DND-41 (cell line): ENCODE measurements around the gene DLG1.
"Not testable (repeated sequence)": the region's sequence is repeated elsewhere in the genome, so short reads cannot be mapped to it uniquely, and the experiment has no call there.

Source experiments
- ATAC-seq: fragments of 200-7000 bp; cut with Tn5 transposase; 3 replicates; pipeline ENCODE4 v1.9.1; 2021; ENCODE audit warnings: low read depth; ENCODE audit not compliant: insufficient read depth
- DNase-seq: peaks from one replicate; pipeline ENCODE4 v3.0.0-alpha.2; 2020
- H2AFZ ChIP-seq: 2 replicates; pipeline ENCODE4 v1.6.0; 2012; ENCODE audit warnings: low read depth, low read length
- H3K27ac ChIP-seq: 2 replicates; pipeline ENCODE4 v1.5.1; 2012; ENCODE audit warnings: low read length, inconsistent platforms
- H3K27me3 ChIP-seq: fragments of 200-600 bp; sonication (generic); 2 replicates; pipeline ENCODE4 v1.6.0; 2012; ENCODE audit warnings: low read length, mild to moderate bottlenecking, inconsistent platforms; ENCODE audit not compliant: insufficient read depth, poor library complexity
- H3K36me3 ChIP-seq: 2 replicates; pipeline ENCODE4 v1.5.1; 2012; ENCODE audit warnings: low read length, inconsistent platforms; ENCODE audit not compliant: insufficient read depth
- H3K4me1 ChIP-seq: 2 replicates; pipeline ENCODE4 v1.5.1; 2012; ENCODE audit warnings: mild to moderate bottlenecking, low read length; ENCODE audit not compliant: insufficient read depth
- H3K4me2 ChIP-seq: 2 replicates; pipeline ENCODE4 v1.6.0; 2012; ENCODE audit warnings: mild to moderate bottlenecking, moderate library complexity, low read length, inconsistent platforms; ENCODE audit not compliant: insufficient read depth
- H3K4me3 ChIP-seq, 2 experiments: fragments of 200-600 bp in 1 of 2; shearing (Covaris generic) in 1 of 2; 2 replicates each; pipeline ENCODE4 v1.5.1; 2012 to 2016; ENCODE audit warnings: inconsistent platforms in 2 of 2, low read length in 2 of 2, mild to moderate bottlenecking in 2 of 2, low read depth in 1 of 2, moderate library complexity in 1 of 2
- H3K79me2 ChIP-seq: 2 replicates; pipeline ENCODE4 v1.6.0; 2012; ENCODE audit warnings: low read length, inconsistent platforms; ENCODE audit not compliant: insufficient read depth
- H3K9ac ChIP-seq: 2 replicates; pipeline ENCODE4 v1.6.0; 2012; ENCODE audit warnings: low read depth, mild to moderate bottlenecking, inconsistent platforms, low read length, moderate library complexity
- H3K9me3 ChIP-seq: 2 replicates; pipeline ENCODE4 v1.5.1; 2012; ENCODE audit warnings: low read length, moderate library complexity, mild to moderate bottlenecking, inconsistent platforms; ENCODE audit not compliant: insufficient read depth, severe bottlenecking
- H4K20me1 ChIP-seq: 2 replicates; pipeline ENCODE4 v1.6.0; 2012; ENCODE audit warnings: low read length; ENCODE audit not compliant: insufficient read depth
- CTCF ChIP-seq: IDR thresholded peaks from 2 replicates; pipeline ENCODE4 v1.5.1; 2012; ENCODE audit warnings: borderline replicate concordance, low read length, moderate library complexity, mild to moderate bottlenecking; ENCODE audit not compliant: poor library complexity, severe bottlenecking; ENCODE audit errors: extremely low read depth
- EZH2 ChIP-seq: IDR thresholded peaks from 3 replicates; pipeline ENCODE4 v1.6.1; 2012; ENCODE audit warnings: borderline replicate concordance, low read depth, mild to moderate bottlenecking, moderate library complexity, low read length, inconsistent platforms; ENCODE audit not compliant: severe bottlenecking

Gene DLG1

DNA sequence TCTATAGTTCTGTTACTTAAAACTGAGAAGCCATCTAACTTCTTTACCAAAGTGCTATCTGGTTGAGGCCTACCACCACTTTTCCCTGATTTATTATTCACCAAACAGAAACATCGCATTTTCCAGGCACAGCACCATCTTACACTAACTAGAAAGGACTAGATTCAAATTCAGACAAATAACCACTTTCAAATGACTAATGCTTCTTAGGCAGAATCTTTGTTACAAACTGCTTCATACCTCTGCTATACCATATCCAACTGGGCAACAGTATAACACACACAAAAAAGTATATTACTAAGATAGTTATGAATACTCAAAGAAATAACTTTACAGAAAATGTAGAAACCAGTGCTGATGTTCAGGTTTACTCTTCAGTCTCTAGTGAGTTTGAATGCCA, 16.6 kb downstream of the DLG1 start:
- H3K4me1 ChIP-seq: no peaks in the 10 kb centered on the region
- TF ChIP-seq EZH2 (no peak), CTCF (no peak)
- no peak overlapping the region for H2AFZ ChIP-seq
- no peaks in the 10 kb centered on the region for H3K9me3 ChIP-seq
- no peak overlapping the region for H3K4me3 ChIP-seq
- H3K4me2 ChIP-seq: no peak overlapping the region
- H3K27ac ChIP-seq: no peak overlapping the region
- no peak overlapping the region for H3K9ac ChIP-seq
- peaks cover 80% of the 10 kb centered on the region for H3K79me2 ChIP-seq
- ATAC-seq (no peak), DNase-seq (no peak)
- peaks cover 81% of the 10 kb centered on the region for H3K36me3 ChIP-seq
- no peaks in the 10 kb centered on the region for H3K27me3 ChIP-seq
- peaks cover 12% of the 10 kb centered on the region; the same call in 1 of the 2 replicates for H4K20me1 ChIP-seq

GRCh38 chr3:197280156-197280555, 18.3 kb downstream of the DLG1 start:
- no peak for TF ChIP-seq EZH2
- H3K36me3 ChIP-seq: peaks cover 79% of the 10 kb centered on the region
- no peak for ATAC-seq
- H3K9ac ChIP-seq: no peak overlapping the region
- no peak overlapping the region for H3K27ac ChIP-seq
- H4K20me1 ChIP-seq: peaks cover 16% of the 10 kb centered on the region; the same call in 1 of the 2 replicates
- no peak for DNase-seq
- no peaks in the 10 kb centered on the region for H3K27me3 ChIP-seq
- H3K79me2 ChIP-seq: peaks cover 78% of the 10 kb centered on the region
- no peak overlapping the region for H3K4me3 ChIP-seq
- H3K9me3 ChIP-seq: no peaks in the 10 kb centered on the region
- no peak overlapping the region for H2AFZ ChIP-seq
- H3K4me1 ChIP-seq: no peaks in the 10 kb centered on the region
- H3K4me2 ChIP-seq: no peak overlapping the region

- H3K27ac ChIP-seq: no peak overlapping the region
- H3K4me2 ChIP-seq: no peak overlapping the region
- no peaks in the 10 kb centered on the region for H3K9me3 ChIP-seq
- peaks cover 78% of the 10 kb centered on the region for H3K79me2 ChIP-seq
- H2AFZ ChIP-seq: no peak overlapping the region
- H3K27me3 ChIP-seq: no peaks in the 10 kb centered on the region
- no peak overlapping the region for H3K9ac ChIP-seq
- peaks cover 16% of the 10 kb centered on the region; the same call in 1 of the 2 replicates for H4K20me1 ChIP-seq
- no peak for ATAC-seq
- H3K4me1 ChIP-seq: no peaks in the 10 kb centered on the region
- no peak for DNase-seq
- H3K4me3 ChIP-seq: no peak overlapping the region
- H3K36me3 ChIP-seq: peaks cover 75% of the 10 kb centered on the region
- no peak for TF ChIP-seq CTCF
- no peak for TF ChIP-seq EZH2
Measured at GRCh38 chr3:197278933-197279332, 19.5 kb downstream of the DLG1 start.

- H3K9me3 ChIP-seq, H3K27me3 ChIP-seq, H3K27ac ChIP-seq, H3K4me3 ChIP-seq, ATAC-seq, DNase-seq, H3K4me2 ChIP-seq, H3K9ac ChIP-seq, H3K4me1 ChIP-seq, H2AFZ ChIP-seq: not testable (repeated sequence)
- Histone ChIP-seq H3K36me3 (peaks cover 59% of the 10 kb centered on the region), H3K79me2 (peaks cover 86% of the 10 kb centered on the region), H4K20me1 (peaks cover 21% of the 10 kb centered on the region; the same call in 1 of the 2 replicates)
Measured at GRCh38 chr3:197276808-197277207, 21.6 kb downstream of the DLG1 start.
